ENCODE measurements around the gene RFX1.

The RFX1 gene

GRCh38 chr19:14012378-14012915, 6.3 kb upstream of the RFX1 start:
- no peak for ATAC-seq
- TF ChIP-seq ESRRG (CRISPR knock-in tag; IDR thresholded peaks at IDR 0.05) (no peak), GLIS3 (CRISPR knock-in tag; IDR thresholded peaks at IDR 0.05) (no peak), ZC3H10 (CRISPR knock-in tag; IDR thresholded peaks at IDR 0.05) (no peak), TCF4 (CRISPR knock-in tag; IDR thresholded peaks at IDR 0.05; ENCODE audit: borderline replicate concordance) (no peak), ISL1 (CRISPR knock-in tag; IDR thresholded peaks at IDR 0.05) (no peak), RARB (CRISPR knock-in tag; IDR thresholded peaks at IDR 0.05) (no peak), PPARA (CRISPR knock-in tag; IDR thresholded peaks at IDR 0.05; ENCODE audit: borderline replicate concordance) (no peak)
- TF ChIP-seq, protein P1, sequence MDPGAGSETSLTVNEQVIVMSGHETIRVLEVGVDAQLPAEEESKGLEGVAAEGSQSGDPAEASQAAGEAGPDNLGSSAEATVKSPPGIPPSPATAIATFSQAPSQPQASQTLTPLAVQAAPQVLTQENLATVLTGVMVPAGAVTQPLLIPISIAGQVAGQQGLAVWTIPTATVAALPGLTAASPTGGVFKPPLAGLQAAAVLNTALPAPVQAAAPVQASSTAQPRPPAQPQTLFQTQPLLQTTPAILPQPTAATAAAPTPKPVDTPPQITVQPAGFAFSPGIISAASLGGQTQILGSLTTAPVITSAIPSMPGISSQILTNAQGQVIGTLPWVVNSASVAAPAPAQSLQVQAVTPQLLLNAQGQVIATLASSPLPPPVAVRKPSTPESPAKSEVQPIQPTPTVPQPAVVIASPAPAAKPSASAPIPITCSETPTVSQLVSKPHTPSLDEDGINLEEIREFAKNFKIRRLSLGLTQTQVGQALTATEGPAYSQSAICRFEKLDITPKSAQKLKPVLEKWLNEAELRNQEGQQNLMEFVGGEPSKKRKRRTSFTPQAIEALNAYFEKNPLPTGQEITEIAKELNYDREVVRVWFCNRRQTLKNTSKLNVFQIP (CRISPR knock-in tag; IDR thresholded peaks at IDR 0.05; ENCODE audit: borderline replicate concordance, low read depth): no peak

GRCh38 chr19:14006766-14007562, 844 bp upstream of the RFX1 start:
- TF ChIP-seq ARNTL (CRISPR knock-in tag; IDR thresholded peaks at IDR 0.05; ENCODE audit: borderline replicate concordance, low read depth): 0 out of 2 replicates have a peak, but pooled peaks have one; percentile 43
- TF ChIP-seq ZFP3 (CRISPR knock-in tag; IDR thresholded peaks at IDR 0.05): peak; percentile 71; the same call in 1 of the 2 replicates
- TF ChIP-seq RARB (CRISPR knock-in tag; IDR thresholded peaks at IDR 0.05): no peak
- no peak for TF ChIP-seq OSR1 (CRISPR knock-in tag; IDR thresholded peaks at IDR 0.05)
- peak; percentile 79; the same call in 1 of the 2 replicates for TF ChIP-seq PPARA (CRISPR knock-in tag; IDR thresholded peaks at IDR 0.05; ENCODE audit: borderline replicate concordance)
- TF ChIP-seq ISL1 (CRISPR knock-in tag; IDR thresholded peaks at IDR 0.05): no peak
- peak; percentile 64 for TF ChIP-seq ZNF70 (CRISPR knock-in tag; IDR thresholded peaks at IDR 0.05)
- peak; percentile 80 for TF ChIP-seq ZNF565 (CRISPR knock-in tag; conservative IDR thresholded peaks at IDR 0.05; ENCODE audit: low read depth)
- 0 out of 2 replicates have a peak, but pooled peaks have one; percentile 55 for TF ChIP-seq CSDC2 (CRISPR knock-in tag; IDR thresholded peaks at IDR 0.05)
- TF ChIP-seq TOX (CRISPR knock-in tag; IDR thresholded peaks at IDR 0.05; ENCODE audit: borderline replicate concordance): no peak
- peak; percentile 87 for TF ChIP-seq CREB5 (CRISPR knock-in tag; IDR thresholded peaks at IDR 0.05; ENCODE audit: low read depth)
- peak; percentile 35; the same call in 1 of the 2 replicates for TF ChIP-seq TSHZ2 (CRISPR knock-in tag; IDR thresholded peaks at IDR 0.05)
- TF ChIP-seq, protein P1 (CRISPR knock-in tag; IDR thresholded peaks at IDR 0.05; ENCODE audit: borderline replicate concordance, low read depth): no peak
- TF ChIP-seq BACH2 (CRISPR knock-in tag; IDR thresholded peaks at IDR 0.05; ENCODE audit: borderline replicate concordance): no peak
- peak; percentile 86; the same call in 1 of the 2 replicates for TF ChIP-seq SNAI2 (CRISPR knock-in tag; IDR thresholded peaks at IDR 0.05)
- peak; percentile 47 for ATAC-seq

GRCh38 chr19:14005349-14006084, 603 bp downstream of the RFX1 start:
- TF ChIP-seq RARB (CRISPR knock-in tag; IDR thresholded peaks at IDR 0.05) (no peak), ZNF565 (CRISPR knock-in tag; conservative IDR thresholded peaks at IDR 0.05; ENCODE audit: low read depth) (no peak), ESRRG (CRISPR knock-in tag; IDR thresholded peaks at IDR 0.05) (peak; percentile 62; the same call in 1 of the 2 replicates), ZC3H10 (CRISPR knock-in tag; IDR thresholded peaks at IDR 0.05) (no peak)
- TF ChIP-seq, protein P2, sequence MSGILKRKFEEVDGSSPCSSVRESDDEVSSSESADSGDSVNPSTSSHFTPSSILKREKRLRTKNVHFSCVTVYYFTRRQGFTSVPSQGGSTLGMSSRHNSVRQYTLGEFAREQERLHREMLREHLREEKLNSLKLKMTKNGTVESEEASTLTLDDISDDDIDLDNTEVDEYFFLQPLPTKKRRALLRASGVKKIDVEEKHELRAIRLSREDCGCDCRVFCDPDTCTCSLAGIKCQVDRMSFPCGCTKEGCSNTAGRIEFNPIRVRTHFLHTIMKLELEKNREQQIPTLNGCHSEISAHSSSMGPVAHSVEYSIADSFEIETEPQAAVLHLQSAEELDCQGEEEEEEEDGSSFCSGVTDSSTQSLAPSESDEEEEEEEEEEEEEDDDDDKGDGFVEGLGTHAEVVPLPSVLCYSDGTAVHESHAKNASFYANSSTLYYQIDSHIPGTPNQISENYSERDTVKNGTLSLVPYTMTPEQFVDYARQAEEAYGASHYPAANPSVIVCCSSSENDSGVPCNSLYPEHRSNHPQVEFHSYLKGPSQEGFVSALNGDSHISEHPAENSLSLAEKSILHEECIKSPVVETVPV (CRISPR knock-in tag; IDR thresholded peaks at IDR 0.05): peak; percentile 79
- TF ChIP-seq, protein P1 (CRISPR knock-in tag; IDR thresholded peaks at IDR 0.05; ENCODE audit: borderline replicate concordance, low read depth): 0 out of 2 replicates have a peak, but pooled peaks have one; percentile 30
- peak; percentile 60 for ATAC-seq

All from SK-N-SH treated with all-trans-retinoic acid at 6 μM for 48 hours (cell line).